IPS-18a (cell line): ENCODE measurements around the gene ART4.

Experiments used
- H3K27ac ChIP-seq: one replicate; pipeline ENCODE4 v1.5.1; 2013; ENCODE audit warnings: low read length
- H3K27me3 ChIP-seq: one replicate; pipeline ENCODE4 v1.6.1; 2013; ENCODE audit warnings: mild to moderate bottlenecking, low read length; ENCODE audit not compliant: control insufficient read depth, insufficient read depth
- H3K36me3 ChIP-seq: one replicate; pipeline ENCODE4 v1.6.1; 2013; ENCODE audit warnings: low read depth, low read length; ENCODE audit not compliant: control insufficient read depth
- H3K4me1 ChIP-seq: one replicate; pipeline ENCODE4 v1.6.1; 2013; ENCODE audit warnings: low read depth, low read length; ENCODE audit not compliant: control insufficient read depth
- H3K4me3 ChIP-seq: one replicate; pipeline ENCODE4 v1.5.1; 2013; ENCODE audit warnings: low read length
- H3K9ac ChIP-seq: one replicate; pipeline ENCODE4 v1.6.1; 2013; ENCODE audit warnings: mild to moderate bottlenecking, low read length, moderate library complexity
- H3K9me3 ChIP-seq: one replicate; pipeline ENCODE4 v1.6.1; 2013; ENCODE audit warnings: low read depth, low read length; ENCODE audit not compliant: control insufficient read depth

The ART4 gene

GRCh38 chr12:14849661-14850060 lies 6.3 kb upstream of the ART4 start:
- no peak overlapping the region for H3K9ac ChIP-seq
- H3K27ac ChIP-seq = no peak overlapping the region
- H3K4me3 ChIP-seq = no peak overlapping the region
- H3K4me1 ChIP-seq = peaks cover 12% of the 10 kb centered on the region
- H3K9me3 ChIP-seq = no peaks in the 10 kb centered on the region
- H3K36me3 ChIP-seq = no peaks in the 10 kb centered on the region
- no peaks in the 10 kb centered on the region for H3K27me3 ChIP-seq

- H3K27me3 ChIP-seq = no peaks in the 10 kb centered on the region
- no peaks in the 10 kb centered on the region for H3K9me3 ChIP-seq
- no peak overlapping the region for H3K4me3 ChIP-seq
- H3K36me3 ChIP-seq = no peaks in the 10 kb centered on the region
- H3K4me1 ChIP-seq = no peaks in the 10 kb centered on the region
- H3K27ac ChIP-seq = no peak overlapping the region
- H3K9ac ChIP-seq = no peak overlapping the region
Measured at GRCh38 chr12:14846876-14847580, 3.7 kb upstream of the ART4 start.

- H3K27ac ChIP-seq = no peak overlapping the region
- no peak overlapping the region for H3K9ac ChIP-seq
- no peaks in the 10 kb centered on the region for H3K36me3 ChIP-seq
- H3K9me3 ChIP-seq = no peaks in the 10 kb centered on the region
- H3K4me1 ChIP-seq = no peaks in the 10 kb centered on the region
- no peak overlapping the region for H3K4me3 ChIP-seq
- H3K27me3 ChIP-seq = no peaks in the 10 kb centered on the region
Measured at GRCh38 chr12:14846042-14846587, 2.8 kb upstream of the ART4 start.

- H3K27ac ChIP-seq = no peak overlapping the region
- no peaks in the 10 kb centered on the region for H3K36me3 ChIP-seq
- no peak overlapping the region for H3K9ac ChIP-seq
- H3K4me3 ChIP-seq = no peak overlapping the region
- H3K27me3 ChIP-seq = no peaks in the 10 kb centered on the region
- H3K9me3 ChIP-seq = no peaks in the 10 kb centered on the region
- no peaks in the 10 kb centered on the region for H3K4me1 ChIP-seq
Measured at GRCh38 chr12:14845350-14845750, 2.0 kb upstream of the ART4 start.

GRCh38 chr12:14844401-14844800 lies 1.1 kb upstream of the ART4 start:
- H3K9ac ChIP-seq = no peak overlapping the region
- H3K9me3 ChIP-seq = no peaks in the 10 kb centered on the region
- H3K4me3 ChIP-seq = no peak overlapping the region
- H3K27me3 ChIP-seq = no peaks in the 10 kb centered on the region
- H3K4me1 ChIP-seq = no peaks in the 10 kb centered on the region
- H3K36me3 ChIP-seq = no peaks in the 10 kb centered on the region
- H3K27ac ChIP-seq = no peak overlapping the region

GRCh38 chr12:14842315-14842714 lies 1.0 kb downstream of the ART4 start:
- H3K9ac ChIP-seq = no peak overlapping the region
- H3K36me3 ChIP-seq = no peaks in the 10 kb centered on the region
- H3K4me3 ChIP-seq = no peak overlapping the region
- H3K27me3 ChIP-seq = no peaks in the 10 kb centered on the region
- no peaks in the 10 kb centered on the region for H3K9me3 ChIP-seq
- no peak overlapping the region for H3K27ac ChIP-seq
- H3K4me1 ChIP-seq = no peaks in the 10 kb centered on the region

- H3K36me3 ChIP-seq = no peaks in the 10 kb centered on the region
- no peak overlapping the region for H3K4me3 ChIP-seq
- no peaks in the 10 kb centered on the region for H3K9me3 ChIP-seq
- no peaks in the 10 kb centered on the region for H3K27me3 ChIP-seq
- H3K4me1 ChIP-seq = no peaks in the 10 kb centered on the region
- H3K27ac ChIP-seq = no peak overlapping the region
- H3K9ac ChIP-seq = no peak overlapping the region
Measured at GRCh38 chr12:14841761-14842160, 1.6 kb downstream of the ART4 start.

- no peak overlapping the region for H3K27ac ChIP-seq
- no peaks in the 10 kb centered on the region for H3K4me1 ChIP-seq
- H3K4me3 ChIP-seq = no peak overlapping the region
- H3K36me3 ChIP-seq = no peaks in the 10 kb centered on the region
- H3K27me3 ChIP-seq = no peaks in the 10 kb centered on the region
- H3K9ac ChIP-seq = no peak overlapping the region
- H3K9me3 ChIP-seq = no peaks in the 10 kb centered on the region
Measured at GRCh38 chr12:14840616-14841015, 2.7 kb downstream of the ART4 start.

GRCh38 chr12:14839262-14839661 lies 4.1 kb downstream of the ART4 start:
- no peaks in the 10 kb centered on the region for H3K9me3 ChIP-seq
- no peak overlapping the region for H3K4me3 ChIP-seq
- H3K4me1 ChIP-seq = no peaks in the 10 kb centered on the region

GRCh38 chr12:14836336-14837210 lies 6.8 kb downstream of the ART4 start:
- Histone ChIP-seq H3K27ac (no peak overlapping the region), H3K9me3 (no peaks in the 10 kb centered on the region), H3K27me3 (no peaks in the 10 kb centered on the region), H3K4me1 (no peaks in the 10 kb centered on the region), H3K36me3 (no peaks in the 10 kb centered on the region), H3K4me3 (no peak overlapping the region), H3K9ac (no peak overlapping the region)

More at GRCh38 chr12:14839262-14839661, 4.1 kb downstream of the ART4 start:
- H3K36me3 ChIP-seq = no peaks in the 10 kb centered on the region
- no peaks in the 10 kb centered on the region for H3K27me3 ChIP-seq
- no peak overlapping the region for H3K9ac ChIP-seq
- no peak overlapping the region for H3K27ac ChIP-seq

GRCh38 chr12:14834509-14834908 lies 8.8 kb downstream of the ART4 start:
- Histone ChIP-seq H3K4me3 (no peak overlapping the region), H3K9ac (no peak overlapping the region), H3K27me3 (no peaks in the 10 kb centered on the region), H3K36me3 (no peaks in the 10 kb centered on the region), H3K27ac (no peak overlapping the region), H3K9me3 (no peaks in the 10 kb centered on the region), H3K4me1 (no peaks in the 10 kb centered on the region)
